GM18498 (cell line): ENCODE measurements around the gene OGDHL.
A peak's percentile ranks its signal among the peaks of the same experiment; 100 is the strongest.
"Not testable (repeated sequence)": the region's sequence is repeated elsewhere in the genome, so short reads cannot be mapped to it uniquely, and the experiment has no call there.

Source experiments
- ATAC-seq: cut with Tn5 transposase; IDR thresholded peaks from one replicate; pipeline ENCODE4 v1.9.1; 2021; ENCODE audit warnings: mild to moderate bottlenecking, moderate library complexity; ENCODE audit not compliant: unreplicated experiment

Gene OGDHL

GRCh38 chr10:49761789-49762565 is at the start of gene OGDHL:
TSS of gene OGDHL (minus strand) at chr10:49762323. CDS start at chr10:49758592, 3,731 bp downstream.
- peak; percentile 84 for ATAC-seq

GRCh38 chr10:49803988-49804387 is 41.9 kb upstream of the OGDHL start:
- ATAC-seq: no peak

- ATAC-seq: no peak
Measured at GRCh38 chr10:49798275-49798674, 36.2 kb upstream of the OGDHL start.

- no peak for ATAC-seq
Measured at GRCh38 chr10:49791100-49791499, 29.0 kb upstream of the OGDHL start.

GRCh38 chr10:49784681-49785080 is 22.6 kb upstream of the OGDHL start:
- ATAC-seq: no peak

GRCh38 chr10:49783645-49784044 is 21.5 kb upstream of the OGDHL start:
- ATAC-seq: no peak

GRCh38 chr10:49781247-49781646 is 19.1 kb upstream of the OGDHL start:
- ATAC-seq: no peak

- no peak for ATAC-seq
Measured at GRCh38 chr10:49778197-49778596, 16.1 kb upstream of the OGDHL start.

- no peak for ATAC-seq
Measured at GRCh38 chr10:49776851-49777250, 14.7 kb upstream of the OGDHL start.

- ATAC-seq: no peak
Measured at GRCh38 chr10:49775014-49775413, 12.9 kb upstream of the OGDHL start.

GRCh38 chr10:49772944-49773343 is 10.8 kb upstream of the OGDHL start:
- not testable (repeated sequence) for ATAC-seq

GRCh38 chr10:49771046-49771445 is 8.9 kb upstream of the OGDHL start:
- not testable (repeated sequence) for ATAC-seq

- ATAC-seq: no peak
Measured at GRCh38 chr10:49769692-49770091, 7.6 kb upstream of the OGDHL start.

- no peak for ATAC-seq
Measured at GRCh38 chr10:49768731-49769130, 6.6 kb upstream of the OGDHL start.

GRCh38 chr10:49768329-49768728 is 6.2 kb upstream of the OGDHL start:
- no peak for ATAC-seq

GRCh38 chr10:49767752-49768151 is 5.6 kb upstream of the OGDHL start:
- ATAC-seq: no peak

- ATAC-seq: no peak
Measured at GRCh38 chr10:49766484-49766883, 4.4 kb upstream of the OGDHL start.

GRCh38 chr10:49762566-49762877 is 399 bp upstream of the OGDHL start:
- no peak for ATAC-seq

GRCh38 chr10:49761201-49761788 is 828 bp downstream of the OGDHL start:
- no peak for ATAC-seq

GRCh38 chr10:49760789-49761188 is 1.3 kb downstream of the OGDHL start:
- ATAC-seq: no peak

GRCh38 chr10:49759787-49760551 is 2.2 kb downstream of the OGDHL start:
- no peak for ATAC-seq
